ENCODE results near the gene CYP26C1. TPM values are rescaled to one million over a fixed set of nuclear protein-coding genes. Genes with fewer than 3 reads are reported as not detected.

Gene CYP26C1
- total RNA-seq, 1 experiment from 2014 or later, result 0.79 TPM

DNA sequence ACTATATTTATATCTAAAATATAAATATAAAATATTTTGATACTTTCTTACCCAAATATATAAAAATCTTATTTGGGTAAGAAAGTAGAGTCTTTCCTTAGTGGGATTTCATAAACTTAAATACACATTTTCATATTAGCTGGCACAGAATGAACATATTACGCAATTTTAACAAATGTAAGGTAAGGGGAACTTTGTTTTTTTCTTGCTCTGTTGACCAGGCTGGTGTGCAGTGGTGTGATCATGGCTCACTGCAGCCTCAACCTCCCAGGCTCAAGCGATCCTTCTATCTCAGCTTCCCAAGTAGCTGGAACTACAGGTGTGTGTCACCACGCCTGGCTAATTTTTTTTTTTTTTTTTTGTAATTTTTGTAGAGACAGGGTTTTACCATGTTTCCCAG lies 31.4 kb downstream of the CYP26C1 start:
- no peak overlapping the region for H3K9ac ChIP-seq (ENCODE audit: extremely low read depth, insufficient read length, low read length)
- H3K23ac ChIP-seq (ENCODE audit: insufficient read length, low read depth, low read length), result no peak overlapping the region
- Mint-ChIP-seq H3K27me3 (ENCODE audit: low read depth) (no peaks in the 10 kb centered on the region; the same call in 1 of the 2 replicates), H3K4me3 (no peak overlapping the region), H3K4me1 (peaks cover 22 to 26% of the 10 kb centered on the region in 2 experiments), H3K36me3 (ENCODE audit: insufficient read depth in 1 of 3, low read depth in 3 of 3) (peaks cover 0 to 5% (median 2%) of the 10 kb centered on the region in 3 experiments; a peak in 3 of 7 replicates), H3K9me3 (peaks cover 0 to 3% of the 10 kb centered on the region in 2 experiments; a peak in 4 of 5 replicates), H3K27ac (no peak overlapping the region)
- H4K91ac ChIP-seq (ENCODE audit: insufficient read length, low read depth, low read length), result no peak overlapping the region
- no peaks in the 10 kb centered on the region for H3K79me2 ChIP-seq (ENCODE audit: insufficient read depth, low read length)
- no peaks in the 10 kb centered on the region for H3K27me3 ChIP-seq (ENCODE audit: insufficient read depth, low read length)
- H3K27ac ChIP-seq (ENCODE audit: insufficient read length, low read depth, low read length), result no peak overlapping the region
- no peaks in the 10 kb centered on the region for H3K23me2 ChIP-seq (ENCODE audit: insufficient read length, low read depth, low read length, poor library complexity, severe bottlenecking)
- H2BK5ac ChIP-seq (ENCODE audit: insufficient read length, low read length), result no peak overlapping the region
- H3K14ac ChIP-seq (ENCODE audit: insufficient read depth, low read length), result no peak overlapping the region
- no peak for DNase-seq
- no peak overlapping the region for H3T11ph ChIP-seq (ENCODE audit: low read length)
- H3K79me1 ChIP-seq (ENCODE audit: insufficient read depth, low read depth, low read length, poor library complexity, severe bottlenecking), result no peaks in the 10 kb centered on the region
- no peak overlapping the region for H3K56ac ChIP-seq (ENCODE audit: insufficient read length, low read depth, low read length)
- no peak overlapping the region for H2AFZ ChIP-seq (ENCODE audit: low read length)
- no peak overlapping the region for H4K5ac ChIP-seq (ENCODE audit: insufficient read length, low read depth, low read length)
- TF ChIP-seq, protein P1, sequence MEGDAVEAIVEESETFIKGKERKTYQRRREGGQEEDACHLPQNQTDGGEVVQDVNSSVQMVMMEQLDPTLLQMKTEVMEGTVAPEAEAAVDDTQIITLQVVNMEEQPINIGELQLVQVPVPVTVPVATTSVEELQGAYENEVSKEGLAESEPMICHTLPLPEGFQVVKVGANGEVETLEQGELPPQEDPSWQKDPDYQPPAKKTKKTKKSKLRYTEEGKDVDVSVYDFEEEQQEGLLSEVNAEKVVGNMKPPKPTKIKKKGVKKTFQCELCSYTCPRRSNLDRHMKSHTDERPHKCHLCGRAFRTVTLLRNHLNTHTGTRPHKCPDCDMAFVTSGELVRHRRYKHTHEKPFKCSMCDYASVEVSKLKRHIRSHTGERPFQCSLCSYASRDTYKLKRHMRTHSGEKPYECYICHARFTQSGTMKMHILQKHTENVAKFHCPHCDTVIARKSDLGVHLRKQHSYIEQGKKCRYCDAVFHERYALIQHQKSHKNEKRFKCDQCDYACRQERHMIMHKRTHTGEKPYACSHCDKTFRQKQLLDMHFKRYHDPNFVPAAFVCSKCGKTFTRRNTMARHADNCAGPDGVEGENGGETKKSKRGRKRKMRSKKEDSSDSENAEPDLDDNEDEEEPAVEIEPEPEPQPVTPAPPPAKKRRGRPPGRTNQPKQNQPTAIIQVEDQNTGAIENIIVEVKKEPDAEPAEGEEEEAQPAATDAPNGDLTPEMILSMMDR (conservative IDR thresholded peaks at IDR 0.05), result no peak
- no peaks in the 10 kb centered on the region for H4K20me1 ChIP-seq (ENCODE audit: control insufficient read depth, insufficient read depth, insufficient read length)
- H3K9me3 ChIP-seq (ENCODE audit: control insufficient read depth, low read depth, low read length), result no peaks in the 10 kb centered on the region
- no peak overlapping the region for H3K4me2 ChIP-seq (ENCODE audit: insufficient read depth, insufficient read length, low read length)
- H3K4me1 ChIP-seq (ENCODE audit: insufficient read depth, low read length), result peaks cover 3% of the 10 kb centered on the region; the same call in 1 of the 2 replicates
- no peak overlapping the region for H2BK120ac ChIP-seq (ENCODE audit: low read depth, low read length, poor library complexity, severe bottlenecking)
- WGBS (ENCODE audit: extremely low coverage, insufficient read length, low lambda C conversion rate), result no CpG with 5 or more reads among the region's 3 CpGs
- no peak overlapping the region for H2AK5ac ChIP-seq (ENCODE audit: insufficient read length, low read length)
- H4K8ac ChIP-seq (replicated peaks; ENCODE audit: insufficient read length, low read depth, low read length), result no peak overlapping the region
- no peak overlapping the region for H2BK15ac ChIP-seq (ENCODE audit: low read depth, low read length)
- H3K4ac ChIP-seq (ENCODE audit: low read depth, low read length), result no peak overlapping the region
- H2BK12ac ChIP-seq (ENCODE audit: insufficient read length, low read depth, low read length), result no peak overlapping the region
- H2BK20ac ChIP-seq (ENCODE audit: low read depth, low read length, poor library complexity, severe bottlenecking), result no peak overlapping the region
- H3K18ac ChIP-seq (ENCODE audit: insufficient read length, low read depth, low read length), result no peak overlapping the region

Measured in H9 (cell line).